NCI-H187 treated with DMSO at 0.1 percent for 48 hours (cell line): ENCODE measurements around the gene SASH3.
"Not testable (repeated sequence)": the region's sequence is repeated elsewhere in the genome, so short reads cannot be mapped to it uniquely, and the experiment has no call there.

ENCODE experiments used
- DNase-seq: peaks from one replicate; lab custom pipeline; 2025; lab: John Stamatoyannopoulos, UW

SASH3 gene

DNA sequence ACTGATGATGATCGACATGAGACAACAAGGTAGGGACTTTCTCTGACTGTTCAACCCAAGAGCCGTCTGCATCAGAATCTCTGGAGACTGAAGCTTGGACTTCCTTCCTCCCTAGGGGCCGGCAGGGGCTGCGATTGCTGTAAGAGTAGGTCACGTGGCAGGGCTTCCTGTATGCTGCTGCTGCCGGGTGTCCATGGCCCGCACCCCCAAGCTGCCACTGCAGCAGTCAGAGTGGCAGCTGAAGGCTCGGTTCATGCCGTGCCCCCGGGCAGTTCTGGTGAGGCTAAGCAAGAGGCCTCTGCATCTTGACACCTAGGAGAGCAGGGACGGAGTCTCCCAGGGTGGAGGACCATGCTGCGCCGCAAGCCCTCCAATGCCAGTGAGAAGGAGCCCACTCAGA lies at the start of gene SASH3:
Gene SASH3, plus strand, starts transcription at position 203 of the 400 bp plus-strand sequence. Its CDS starts 149 bp downstream, at position 352.
- DNase-seq, result no peak

DNA sequence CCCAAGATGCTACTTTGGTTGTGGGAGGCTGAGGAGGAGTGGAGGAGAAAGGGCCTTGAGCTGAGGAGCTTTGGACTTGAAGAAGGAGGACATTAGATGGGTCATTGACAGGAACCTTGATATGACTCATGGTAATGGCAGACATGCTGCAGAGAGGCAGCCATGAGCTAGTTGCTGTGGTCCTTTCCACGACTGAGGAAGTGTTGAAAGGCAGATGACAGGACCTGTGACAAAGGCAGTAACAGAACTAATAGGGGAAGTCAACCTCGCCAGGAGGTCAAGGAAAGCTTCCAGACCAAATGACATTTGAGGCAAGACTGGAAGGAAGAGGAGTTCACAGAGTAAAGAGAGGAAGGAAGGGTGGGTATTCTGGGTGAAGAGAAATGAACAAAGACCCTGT lies 48.5 kb upstream of the SASH3 start:
- DNase-seq, result no peak

DNA sequence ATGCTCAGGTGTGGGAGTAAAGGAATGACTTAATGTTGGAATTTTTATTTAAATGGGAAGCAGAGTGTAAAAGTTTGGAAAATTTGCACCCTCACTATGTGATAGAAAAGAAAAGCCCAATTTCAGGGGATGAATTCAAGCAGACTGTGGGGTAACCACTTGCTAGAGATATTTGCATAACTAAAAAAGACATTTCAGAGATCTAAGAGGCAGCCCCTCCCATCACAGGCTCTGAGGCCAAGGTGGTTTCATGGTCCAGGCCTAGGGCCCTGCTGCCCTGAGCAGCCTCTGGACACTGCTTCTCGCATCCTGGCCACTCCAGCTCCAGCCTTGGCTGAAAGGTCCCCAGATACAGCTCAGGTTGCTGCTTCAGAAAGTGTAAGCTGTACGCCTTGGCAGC lies 46.9 kb upstream of the SASH3 start:
- no peak for DNase-seq

DNA sequence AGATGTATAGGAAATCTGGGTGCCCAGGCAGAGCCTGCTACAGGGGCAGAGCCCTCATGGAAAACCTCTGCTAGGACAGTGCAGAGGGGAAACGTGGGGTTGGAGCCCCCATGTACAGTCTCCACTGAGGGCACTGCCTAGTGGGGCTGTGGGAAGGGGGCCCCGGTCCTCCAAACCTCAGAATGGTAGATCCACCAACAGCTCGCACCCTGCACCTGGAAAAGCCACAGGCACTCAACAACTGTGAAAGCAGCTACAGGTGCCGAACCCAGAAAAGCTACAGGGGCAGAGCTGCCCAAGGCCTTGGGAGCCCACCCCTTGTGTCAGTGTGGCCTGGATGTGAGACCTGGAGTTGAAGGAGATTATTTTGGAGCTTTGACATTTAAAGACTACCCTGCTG lies 46.4 kb upstream of the SASH3 start:
- DNase-seq, result no peak

GRCh38 chrX:129736491-129736890 lies 43.3 kb upstream of the SASH3 start:
- DNase-seq, result no peak

DNA sequence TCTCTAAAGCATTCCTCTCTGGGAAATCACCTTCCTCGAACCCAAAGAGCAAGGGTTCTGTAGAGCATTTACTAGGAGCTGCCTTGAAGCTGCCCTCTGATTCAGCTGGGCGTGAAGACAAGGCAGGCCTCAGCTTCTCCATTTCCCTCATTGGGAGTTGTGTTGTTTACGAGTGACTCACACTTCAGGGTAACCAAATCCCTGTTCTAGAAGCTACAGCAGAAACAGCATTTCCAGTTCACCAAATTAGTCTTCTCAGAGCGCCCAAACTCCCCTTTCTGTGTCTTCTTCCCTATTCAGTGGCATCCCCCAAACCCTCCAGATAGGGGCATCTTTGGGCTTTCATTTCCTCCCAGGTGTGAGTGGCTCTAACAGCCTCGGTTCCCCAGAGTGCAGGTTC lies 41.8 kb upstream of the SASH3 start:
- no peak for DNase-seq

DNA sequence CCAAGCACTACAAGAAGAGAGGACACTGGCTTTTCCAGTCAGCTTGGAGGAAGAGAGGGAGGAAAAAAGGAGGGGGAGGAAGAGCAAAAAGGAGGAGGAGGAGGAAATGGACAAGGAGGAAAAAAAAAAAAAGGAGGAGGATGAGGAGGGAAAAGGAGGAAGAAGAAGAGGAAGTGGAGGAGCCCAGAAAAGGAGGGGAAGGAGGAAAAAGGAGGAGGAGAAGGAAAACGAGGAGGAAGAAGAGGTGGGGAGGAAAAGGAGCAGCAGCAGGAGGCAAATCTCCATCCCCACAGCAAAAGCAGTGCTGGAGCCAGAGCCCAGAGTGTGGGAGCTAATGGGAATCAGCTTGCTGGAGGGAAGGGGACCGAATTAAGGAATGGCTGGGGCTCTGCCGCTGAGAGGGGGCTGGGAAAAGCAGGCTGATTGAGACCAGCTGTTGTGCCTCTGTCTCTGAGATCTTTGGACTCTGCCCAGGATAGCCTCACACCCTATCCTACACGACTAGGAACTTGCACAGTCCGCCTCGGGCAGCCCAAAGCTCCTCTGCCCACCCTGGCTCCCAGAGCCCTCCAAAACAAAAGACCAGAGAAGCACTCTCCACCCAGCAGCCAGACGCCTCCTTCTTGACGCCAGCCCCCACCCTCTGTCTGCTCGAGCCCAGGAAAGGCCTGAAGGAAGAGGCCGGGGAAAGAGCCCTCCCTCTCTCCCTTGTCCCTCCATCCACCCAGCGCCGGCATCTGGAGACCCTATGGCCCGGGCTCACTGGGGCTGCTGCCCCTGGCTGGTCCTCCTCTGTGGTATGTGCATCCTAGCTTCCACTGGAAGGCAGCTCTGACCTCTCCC lies 41.1 kb upstream of the SASH3 start, which contains the start of gene XPNPEP2:
Gene XPNPEP2, plus strand, starts transcription at position 514 of the 843 bp plus-strand sequence. Its CDS starts 235 bp downstream, at position 749.
- no peak for DNase-seq

DNA sequence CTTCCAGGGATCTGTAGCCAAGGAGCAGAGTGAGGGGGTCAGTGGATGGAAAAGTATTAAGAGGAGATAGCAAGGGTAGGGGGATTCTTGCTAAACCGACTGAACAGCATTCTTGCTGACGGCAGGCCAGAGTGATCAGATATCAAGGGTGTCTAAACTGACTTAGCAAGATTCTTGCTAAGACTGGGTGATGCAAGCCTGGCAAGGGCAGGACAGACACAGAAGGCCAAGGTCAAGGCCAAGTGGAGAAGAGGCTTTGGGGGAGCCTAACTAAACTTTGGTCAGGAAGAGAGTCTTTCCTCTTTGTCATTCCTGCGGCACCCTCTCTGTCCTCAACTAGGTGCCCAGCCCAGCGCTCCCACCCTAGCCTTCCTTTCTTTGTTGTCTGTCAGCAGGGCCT lies 40.2 kb upstream of the SASH3 start:
- DNase-seq, result no peak

- DNase-seq, result no peak
Observed at GRCh38 chrX:129741880-129742758, 37.6 kb upstream of the SASH3 start.

DNA sequence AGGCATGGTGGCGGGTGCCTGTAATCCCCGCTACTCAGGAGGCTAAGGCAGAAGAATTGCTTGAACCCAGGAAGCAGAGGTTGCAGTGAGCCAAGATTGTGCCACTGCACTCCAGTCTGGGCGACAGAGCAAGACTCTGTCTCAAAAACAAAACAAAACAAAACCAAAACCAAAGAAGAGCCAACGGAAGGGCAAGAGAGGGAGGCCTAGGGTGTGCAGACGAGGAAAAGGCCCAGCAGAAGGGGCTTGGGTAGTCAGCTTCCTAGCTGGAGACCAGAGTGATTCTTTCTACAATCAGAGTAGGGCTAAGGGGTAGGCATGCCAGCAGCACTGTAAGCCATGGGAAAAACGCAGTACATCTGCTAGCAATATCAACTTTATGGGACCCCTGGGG lies 37.0 kb upstream of the SASH3 start:
- DNase-seq, result not testable (repeated sequence)

- DNase-seq, result no peak
Observed at GRCh38 chrX:129743821-129744220, 35.9 kb upstream of the SASH3 start.

DNA sequence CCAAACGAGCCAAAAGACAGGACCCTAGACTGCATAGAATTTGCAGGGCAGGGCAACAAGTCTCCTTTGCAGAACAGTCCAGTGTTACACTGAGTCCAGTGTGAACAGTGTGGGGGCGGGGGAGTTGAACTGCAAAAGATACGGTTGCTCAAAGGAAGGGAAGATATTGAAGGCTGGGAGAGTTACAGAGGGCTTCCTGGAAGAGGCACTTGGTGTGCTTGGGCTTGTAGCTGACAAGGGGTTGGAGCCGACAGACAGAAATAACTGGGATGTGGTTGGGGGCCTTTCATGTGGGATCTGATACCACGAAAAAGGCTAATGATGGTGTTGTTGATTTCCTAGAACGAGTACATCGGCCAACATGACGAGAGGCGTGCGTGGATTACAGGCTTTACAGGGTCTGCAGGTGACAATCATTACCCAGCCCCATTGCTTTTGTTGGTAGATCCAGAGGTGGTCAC lies 34.9 kb upstream of the SASH3 start:
- no peak for DNase-seq

- DNase-seq, result no peak
Observed at GRCh38 chrX:129746557-129747470, 32.9 kb upstream of the SASH3 start.

DNA sequence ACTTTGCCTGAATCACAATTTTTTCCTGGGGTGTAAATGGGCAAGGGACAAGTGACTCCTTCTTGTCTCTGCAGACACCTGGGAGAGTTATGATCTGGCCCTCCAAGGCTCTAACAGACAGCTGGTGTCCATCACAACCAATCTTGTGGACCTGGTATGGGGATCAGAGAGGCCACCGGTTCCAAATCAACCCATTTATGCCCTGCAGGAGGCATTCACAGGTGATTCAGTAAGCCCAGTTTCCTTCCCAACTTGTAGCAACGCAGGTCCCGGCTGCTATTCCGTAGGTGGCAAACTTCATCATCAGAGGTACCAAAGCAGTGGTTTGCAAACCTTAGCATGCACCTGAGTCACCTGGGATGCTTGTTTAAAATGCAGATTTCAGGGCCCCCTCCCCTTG lies 32.2 kb upstream of the SASH3 start:
- no peak for DNase-seq

- DNase-seq, result no peak
Observed at GRCh38 chrX:129748305-129748704, 31.4 kb upstream of the SASH3 start.

- DNase-seq, result no peak
Observed at GRCh38 chrX:129749069-129749468, 30.7 kb upstream of the SASH3 start.

DNA sequence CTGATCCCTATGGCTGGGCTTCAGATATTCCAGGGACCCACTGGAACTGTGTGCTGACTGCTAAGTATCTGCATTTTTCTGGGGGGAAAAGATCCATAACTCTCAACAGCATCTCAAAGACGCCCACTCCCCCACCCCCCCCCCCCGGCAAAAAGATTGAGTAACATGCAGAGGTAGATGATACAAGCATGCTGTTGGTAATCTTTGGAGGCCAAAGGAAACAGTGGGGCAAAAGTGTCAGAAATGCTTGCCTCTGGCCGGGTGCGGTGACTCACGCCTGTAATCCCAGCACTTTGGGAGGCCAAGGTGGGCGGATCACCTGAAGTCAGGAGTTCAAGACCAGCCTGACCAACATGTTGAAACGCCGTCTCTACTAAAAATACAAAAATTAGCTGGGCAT lies 28.8 kb upstream of the SASH3 start:
- DNase-seq, result no peak

DNA sequence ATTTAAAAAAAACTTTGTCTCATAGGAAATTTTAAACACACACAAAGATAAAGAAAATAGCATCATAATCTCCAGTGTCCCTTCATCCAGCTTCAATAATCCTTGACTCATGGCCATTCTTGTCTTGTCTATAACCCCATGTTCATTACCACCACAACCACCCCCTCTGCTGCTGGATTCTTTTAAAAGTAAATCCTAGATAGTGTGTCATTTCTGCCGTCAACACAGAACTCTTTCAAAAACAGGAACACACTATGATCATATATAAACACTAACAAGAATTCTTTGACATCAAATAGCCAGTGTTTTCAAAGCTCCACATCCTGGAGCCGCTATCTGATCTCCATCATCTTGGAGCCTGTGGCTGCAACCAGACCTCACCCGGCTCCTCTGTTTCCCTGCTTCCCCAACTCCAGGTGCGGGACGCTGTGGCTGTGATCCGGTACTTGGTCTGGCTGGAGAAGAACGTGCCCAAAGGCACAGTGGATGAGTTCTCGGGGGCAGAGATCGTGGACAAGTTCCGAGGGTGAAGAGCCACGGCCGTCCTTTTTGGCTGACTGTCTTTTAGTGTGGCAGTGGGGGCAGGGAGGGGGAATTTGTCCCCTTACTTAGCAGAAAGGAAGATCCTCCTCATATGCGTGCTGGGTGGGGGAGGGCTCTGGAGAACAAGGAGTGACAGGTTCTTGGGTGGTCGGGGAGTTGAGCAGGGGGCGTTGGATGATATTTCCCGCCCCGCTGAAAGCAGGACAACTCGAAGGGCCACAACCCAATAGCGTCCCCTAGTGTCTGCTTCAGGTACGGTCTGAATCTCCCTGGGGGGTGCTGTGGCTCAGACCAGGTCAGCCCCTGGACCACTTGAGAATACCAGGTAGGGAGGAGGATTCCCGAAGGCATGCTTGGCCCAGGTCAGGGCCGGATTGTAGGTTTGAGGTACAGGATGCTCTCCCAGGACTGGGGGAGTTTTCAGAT lies 25.4 kb upstream of the SASH3 start:
- DNase-seq, result no peak

GRCh38 chrX:129755779-129756650 lies 23.7 kb upstream of the SASH3 start:
- no peak for DNase-seq
